ENCODE data around the gene OR11H7. TPM values are rescaled to one million over a fixed set of nuclear protein-coding genes. Genes with fewer than 3 reads are reported as not detected.

Gene OR11H7
- total and polyA plus RNA-seq, 9 of the 15 experiments (the other 6 are each of a cell fraction or from before 2014, with no cell fraction given), result not detected

DNA sequence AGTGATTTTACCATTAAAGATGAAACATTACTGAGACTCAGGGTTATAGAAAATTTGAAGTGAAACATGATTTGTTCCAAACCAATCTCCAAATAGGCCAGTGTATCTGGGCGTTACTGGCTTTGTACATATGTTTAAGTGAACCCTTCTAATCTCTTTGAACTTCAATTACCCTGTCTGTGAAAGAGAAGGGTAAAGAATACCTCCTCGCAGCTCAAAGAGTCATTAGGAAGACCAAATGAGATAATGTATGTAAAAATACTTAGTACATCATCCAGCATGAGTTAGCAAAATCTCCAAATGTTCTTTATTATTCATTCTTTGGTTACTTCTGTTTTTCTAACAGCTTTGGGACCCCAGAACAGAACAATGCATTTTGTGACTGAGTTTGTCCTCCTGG is 5.4 kb upstream of the OR11H7 start, which contains the start of gene OR11H6 (continued):
- TF ChIP-seq C11orf30 (IDR thresholded peaks at IDR 0.05; ENCODE audit: low read depth) (peak; percentile 45; the same call in 1 of the 2 replicates), NR3C1 (CRISPR knock-in tag; IDR thresholded peaks at IDR 0.05) (no peak), ZZZ3 (IDR thresholded peaks at IDR 0.05) (no peak), CBFA2T2 (conservative IDR thresholded peaks at IDR 0.05) (no peak), RNF2 (IDR thresholded peaks at IDR 0.05) (no peak), WHSC1 (IDR thresholded peaks at IDR 0.05; ENCODE audit: low read length) (no peak), RHOXF2B (CRISPR knock-in tag; conservative IDR thresholded peaks at IDR 0.05) (no peak), ZNF561 (CRISPR knock-in tag; conservative IDR thresholded peaks at IDR 0.05) (no peak), ELF2 (CRISPR knock-in tag; IDR thresholded peaks at IDR 0.05) (no peak), TAF15 (IDR thresholded peaks at IDR 0.05; ENCODE audit: low read depth, low read length) (no peak), RBM34 (IDR thresholded peaks at IDR 0.05; ENCODE audit: borderline replicate concordance, insufficient read depth, low read length) (no peak), LCOR (CRISPR knock-in tag; IDR thresholded peaks at IDR 0.05) (no peak), TSC22D4 (tag; IDR thresholded peaks at IDR 0.05) (no peak), NFE2L1 (tag; IDR thresholded peaks at IDR 0.05; ENCODE audit: borderline replicate concordance, low read depth) (no peak), MAFG (tag; conservative IDR thresholded peaks at IDR 0.05) (peak; percentile 33; the same call in 1 of the 2 replicates), SMC3 (conservative IDR thresholded peaks at IDR 0.05; ENCODE audit: insufficient read depth, low read depth, low read length) (no peak), ATF7 (IDR thresholded peaks at IDR 0.05) (no peak), ZNF263 (CRISPR knock-in tag; IDR thresholded peaks at IDR 0.05; ENCODE audit: borderline replicate concordance) (no peak), MCM5 (IDR thresholded peaks at IDR 0.05; ENCODE audit: low read depth) (no peak), HMG20B (CRISPR knock-in tag; IDR thresholded peaks at IDR 0.05) (no peak), SMARCE1 (IDR thresholded peaks at IDR 0.05) (no peak), ZNF316 (IDR thresholded peaks at IDR 0.05) (0 out of 2 replicates have a peak, but pooled peaks have one; percentile 16)
- TF ChIP-seq, protein P1, sequence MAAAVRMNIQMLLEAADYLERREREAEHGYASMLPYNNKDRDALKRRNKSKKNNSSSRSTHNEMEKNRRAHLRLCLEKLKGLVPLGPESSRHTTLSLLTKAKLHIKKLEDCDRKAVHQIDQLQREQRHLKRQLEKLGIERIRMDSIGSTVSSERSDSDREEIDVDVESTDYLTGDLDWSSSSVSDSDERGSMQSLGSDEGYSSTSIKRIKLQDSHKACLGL (CRISPR knock-in tag; IDR thresholded peaks at IDR 0.05; ENCODE audit: borderline replicate concordance, poor library complexity, severe bottlenecking), result no peak
- TF ChIP-seq, protein P2, sequence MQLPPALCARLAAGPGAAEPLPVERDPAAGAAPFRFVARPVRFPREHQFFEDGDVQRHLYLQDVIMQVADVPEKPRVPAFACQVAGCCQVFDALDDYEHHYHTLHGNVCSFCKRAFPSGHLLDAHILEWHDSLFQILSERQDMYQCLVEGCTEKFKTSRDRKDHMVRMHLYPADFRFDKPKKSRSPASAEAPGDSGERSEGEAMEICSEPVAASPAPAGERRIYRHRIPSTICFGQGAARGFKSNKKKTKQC (CRISPR knock-in tag; IDR thresholded peaks at IDR 0.05), result no peak
- TF ChIP-seq, protein P3, sequence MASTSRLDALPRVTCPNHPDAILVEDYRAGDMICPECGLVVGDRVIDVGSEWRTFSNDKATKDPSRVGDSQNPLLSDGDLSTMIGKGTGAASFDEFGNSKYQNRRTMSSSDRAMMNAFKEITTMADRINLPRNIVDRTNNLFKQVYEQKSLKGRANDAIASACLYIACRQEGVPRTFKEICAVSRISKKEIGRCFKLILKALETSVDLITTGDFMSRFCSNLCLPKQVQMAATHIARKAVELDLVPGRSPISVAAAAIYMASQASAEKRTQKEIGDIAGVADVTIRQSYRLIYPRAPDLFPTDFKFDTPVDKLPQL (IDR thresholded peaks at IDR 0.05; ENCODE audit: extremely low read depth, insufficient read length), result no peak
- TF ChIP-seq, protein P4, sequence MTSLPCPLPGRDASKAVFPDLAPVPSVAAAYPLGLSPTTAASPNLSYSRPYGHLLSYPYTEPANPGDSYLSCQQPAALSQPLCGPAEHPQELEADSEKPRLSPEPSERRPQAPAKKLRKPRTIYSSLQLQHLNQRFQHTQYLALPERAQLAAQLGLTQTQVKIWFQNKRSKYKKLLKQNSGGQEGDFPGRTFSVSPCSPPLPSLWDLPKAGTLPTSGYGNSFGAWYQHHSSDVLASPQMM (CRISPR knock-in tag; IDR thresholded peaks at IDR 0.05), result no peak
- TF ChIP-seq, protein P5, sequence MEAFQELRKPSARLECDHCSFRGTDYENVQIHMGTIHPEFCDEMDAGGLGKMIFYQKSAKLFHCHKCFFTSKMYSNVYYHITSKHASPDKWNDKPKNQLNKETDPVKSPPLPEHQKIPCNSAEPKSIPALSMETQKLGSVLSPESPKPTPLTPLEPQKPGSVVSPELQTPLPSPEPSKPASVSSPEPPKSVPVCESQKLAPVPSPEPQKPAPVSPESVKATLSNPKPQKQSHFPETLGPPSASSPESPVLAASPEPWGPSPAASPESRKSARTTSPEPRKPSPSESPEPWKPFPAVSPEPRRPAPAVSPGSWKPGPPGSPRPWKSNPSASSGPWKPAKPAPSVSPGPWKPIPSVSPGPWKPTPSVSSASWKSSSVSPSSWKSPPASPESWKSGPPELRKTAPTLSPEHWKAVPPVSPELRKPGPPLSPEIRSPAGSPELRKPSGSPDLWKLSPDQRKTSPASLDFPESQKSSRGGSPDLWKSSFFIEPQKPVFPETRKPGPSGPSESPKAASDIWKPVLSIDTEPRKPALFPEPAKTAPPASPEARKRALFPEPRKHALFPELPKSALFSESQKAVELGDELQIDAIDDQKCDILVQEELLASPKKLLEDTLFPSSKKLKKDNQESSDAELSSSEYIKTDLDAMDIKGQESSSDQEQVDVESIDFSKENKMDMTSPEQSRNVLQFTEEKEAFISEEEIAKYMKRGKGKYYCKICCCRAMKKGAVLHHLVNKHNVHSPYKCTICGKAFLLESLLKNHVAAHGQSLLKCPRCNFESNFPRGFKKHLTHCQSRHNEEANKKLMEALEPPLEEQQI (IDR thresholded peaks at IDR 0.05), result no peak
